ENCODE data around the gene F13B.

DNA sequence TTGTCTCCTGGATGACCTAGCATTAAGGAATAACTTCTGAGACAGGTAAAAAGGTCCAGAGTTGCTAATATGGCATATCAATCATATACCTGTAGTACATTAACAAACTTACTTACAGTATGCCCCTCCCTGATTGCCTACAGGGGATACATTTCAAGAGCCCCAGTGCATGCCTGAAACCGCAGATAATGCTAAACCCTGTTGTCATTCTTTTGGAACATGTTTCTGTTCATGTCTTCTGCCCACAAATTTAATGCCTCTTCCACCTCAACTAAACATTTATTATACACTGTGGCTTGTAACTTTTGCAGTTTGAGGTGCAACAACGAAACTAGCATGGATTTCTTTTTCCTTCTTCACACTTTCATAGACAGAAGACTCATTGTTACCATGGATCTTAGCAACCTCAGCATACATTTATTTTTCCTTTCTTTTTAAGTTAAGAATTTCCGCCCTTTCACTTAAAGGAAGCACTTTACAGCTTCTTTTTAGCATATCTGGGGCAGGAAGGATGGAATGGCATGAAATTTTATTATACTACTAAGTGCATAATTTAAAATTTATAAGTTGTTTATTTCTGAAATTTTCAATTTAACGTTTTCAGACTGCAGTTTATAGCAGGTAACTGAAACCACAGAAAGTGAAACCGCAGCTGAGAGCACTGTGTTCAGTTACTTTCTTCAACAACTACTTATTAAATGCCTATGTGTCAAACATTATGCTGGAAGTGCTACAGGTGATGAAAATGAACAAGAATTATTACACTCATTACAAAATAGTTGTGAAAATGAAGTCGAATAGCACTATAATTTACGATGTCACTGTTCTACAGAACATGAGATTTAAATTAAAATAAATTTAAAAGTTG is 25.3 kb downstream of the F13B start:
- TF ChIP-seq, protein P1, sequence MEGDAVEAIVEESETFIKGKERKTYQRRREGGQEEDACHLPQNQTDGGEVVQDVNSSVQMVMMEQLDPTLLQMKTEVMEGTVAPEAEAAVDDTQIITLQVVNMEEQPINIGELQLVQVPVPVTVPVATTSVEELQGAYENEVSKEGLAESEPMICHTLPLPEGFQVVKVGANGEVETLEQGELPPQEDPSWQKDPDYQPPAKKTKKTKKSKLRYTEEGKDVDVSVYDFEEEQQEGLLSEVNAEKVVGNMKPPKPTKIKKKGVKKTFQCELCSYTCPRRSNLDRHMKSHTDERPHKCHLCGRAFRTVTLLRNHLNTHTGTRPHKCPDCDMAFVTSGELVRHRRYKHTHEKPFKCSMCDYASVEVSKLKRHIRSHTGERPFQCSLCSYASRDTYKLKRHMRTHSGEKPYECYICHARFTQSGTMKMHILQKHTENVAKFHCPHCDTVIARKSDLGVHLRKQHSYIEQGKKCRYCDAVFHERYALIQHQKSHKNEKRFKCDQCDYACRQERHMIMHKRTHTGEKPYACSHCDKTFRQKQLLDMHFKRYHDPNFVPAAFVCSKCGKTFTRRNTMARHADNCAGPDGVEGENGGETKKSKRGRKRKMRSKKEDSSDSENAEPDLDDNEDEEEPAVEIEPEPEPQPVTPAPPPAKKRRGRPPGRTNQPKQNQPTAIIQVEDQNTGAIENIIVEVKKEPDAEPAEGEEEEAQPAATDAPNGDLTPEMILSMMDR (IDR thresholded peaks at IDR 0.05): no peak
- no peak for TF ChIP-seq ZFX (IDR thresholded peaks at IDR 0.05; ENCODE audit: borderline replicate concordance)

Measured in 22Rv1 (cell line).